Naive B cell (primary cell): ENCODE measurements around the gene NRP2. TPM values are rescaled to one million over a fixed set of nuclear protein-coding genes. Genes with fewer than 3 reads are reported as not detected.
A peak's percentile ranks its signal among the peaks of the same experiment; 100 is the strongest.

Experiments used
- ATAC-seq, 2 donors: fragments of 150-1000 bp; cut with Tn5 transposase; 2 replicates each; pipeline ENCODE4 v1.10.0; 2021; ENCODE audit warnings: low read depth in 2 of 2, mild to moderate bottlenecking in 2 of 2, moderate library complexity in 2 of 2
- DNase-seq: peaks from one replicate; pipeline ENCODE4 v3.0.0; 2022
- H3K27ac Mint-ChIP-seq, 6 donors: one replicate each; pipeline ENCODE4 v1.8.0; 2020 to 2022; ENCODE audit warnings: mild to moderate bottlenecking in 6 of 6, mixed read lengths in 6 of 6, moderate library complexity in 5 of 6, inconsistent platforms in 2 of 6
- H3K27me3 Mint-ChIP-seq, 3 donors: one replicate each; pipeline ENCODE4 v1.8.0; 2021 to 2022; ENCODE audit warnings: mixed read lengths in 3 of 3, mild to moderate bottlenecking in 1 of 3
- H3K36me3 Mint-ChIP-seq, 2 donors: one replicate each; pipeline ENCODE4 v1.8.0; 2020 to 2022; ENCODE audit warnings: mixed read lengths in 2 of 2, inconsistent platforms in 1 of 2, mild to moderate bottlenecking in 1 of 2
- H3K4me1 Mint-ChIP-seq, 3 donors: one replicate each; pipeline ENCODE4 v1.8.0; 2020 to 2022; ENCODE audit warnings: mixed read lengths in 3 of 3, inconsistent platforms in 1 of 3, mild to moderate bottlenecking in 1 of 3, moderate library complexity in 1 of 3
- H3K4me3 Mint-ChIP-seq, 8 donors: one replicate each; pipeline ENCODE4 v1.8.0; 2020 to 2022; ENCODE audit warnings: mild to moderate bottlenecking in 8 of 8, mixed read lengths in 8 of 8, moderate library complexity in 8 of 8, inconsistent platforms in 2 of 8
- H3K9me3 Mint-ChIP-seq, 7 donors: one replicate each; pipeline ENCODE4 v1.8.0; 2020 to 2022; ENCODE audit warnings: mixed read lengths in 7 of 7, mild to moderate bottlenecking in 5 of 7, inconsistent platforms in 2 of 7, moderate library complexity in 1 of 7
- polyA plus RNA-seq, 6 donors: library from polyadenylated mRNA; unstranded; fragments of 300-500 nt; fragmentation: Illumina TruSeq; gene quantifications; one replicate each; pipeline ENCODE4 v1.2.3, GENCODE V29; 2021; ENCODE audit warnings: low read depth in 6 of 6

NRP2 gene
- polyA plus RNA-seq, 6 donors from 2014 or later = 0.49 to 7.6 (median 2.0) TPM

- H3K36me3 Mint-ChIP-seq = no peaks in the 10 kb centered on the region
- no peak overlapping the region for H3K4me3 Mint-ChIP-seq
- no peak for DNase-seq
- peaks cover 4 to 11% (median 9%) of the 10 kb centered on the region in 3 donors for H3K4me1 Mint-ChIP-seq
- no peaks in the 10 kb centered on the region for H3K9me3 Mint-ChIP-seq
- H3K27me3 Mint-ChIP-seq = peaks cover 8 to 28% (median 26%) of the 10 kb centered on the region in 3 donors
- H3K27ac Mint-ChIP-seq = peak overlapping the region in 4 of 6 donors; percentile 19 to 91 (median 60)
- ATAC-seq = no peak
Measured at GRCh38 chr2:205764270-205764746, 82.0 kb downstream of the NRP2 start.

DNA sequence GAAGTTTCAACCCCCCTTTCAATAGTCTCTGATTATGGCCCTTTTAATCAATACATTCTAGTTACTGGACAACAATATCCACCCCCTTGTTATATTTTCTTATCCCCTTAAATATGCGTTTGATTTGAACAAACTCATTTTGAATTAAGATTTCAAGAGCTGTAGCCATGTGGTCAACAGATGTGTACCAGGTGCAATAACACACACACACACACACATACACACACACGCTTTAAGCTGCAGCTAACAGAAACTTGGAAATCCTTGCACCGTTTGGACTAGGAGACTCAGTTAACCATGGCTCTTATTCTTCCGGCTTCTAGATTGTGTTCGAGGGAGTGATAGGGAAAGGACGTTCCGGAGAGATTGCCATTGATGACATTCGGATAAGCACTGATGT lies 82.8 kb downstream of the NRP2 start:
- Mint-ChIP-seq H3K9me3 (no peaks in the 10 kb centered on the region), H3K27me3 (peaks cover 12 to 28% (median 26%) of the 10 kb centered on the region in 3 donors)

DNA sequence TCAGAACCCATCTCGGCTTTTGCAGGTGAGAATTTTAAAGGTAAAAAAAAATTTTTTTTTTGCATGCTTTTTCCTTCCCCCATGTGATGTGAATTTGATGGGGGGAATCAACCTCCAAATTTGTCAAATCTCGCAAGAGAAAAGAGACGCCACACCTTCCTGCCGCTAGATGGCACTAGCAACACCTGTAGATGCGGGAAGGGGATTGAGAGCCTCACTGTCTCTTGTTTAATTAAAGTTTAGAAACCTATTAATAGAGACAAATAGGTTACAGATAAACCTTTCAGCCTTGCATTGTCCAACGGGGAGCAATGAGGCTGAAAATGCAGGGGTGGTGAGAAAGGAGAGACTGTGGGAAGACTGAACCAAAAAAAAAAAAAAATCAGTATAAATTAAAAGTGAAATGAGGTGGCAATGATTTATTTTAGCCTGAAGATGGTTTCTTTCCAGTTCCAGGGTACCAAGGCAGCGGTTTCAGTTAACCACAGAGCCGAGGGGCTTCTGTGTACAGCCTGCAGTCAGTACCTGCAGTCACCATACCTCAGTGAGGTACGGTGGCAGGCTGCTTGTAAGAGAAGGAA lies 84.6 kb downstream of the NRP2 start:
- DNase-seq (peak; percentile 33), ATAC-seq (peak; percentile 27 to 51)
- no peaks in the 10 kb centered on the region for H3K9me3 Mint-ChIP-seq
- peaks cover 6 to 13% (median 9%) of the 10 kb centered on the region in 3 donors for H3K4me1 Mint-ChIP-seq
- peaks cover 16 to 31% (median 28%) of the 10 kb centered on the region in 3 donors for H3K27me3 Mint-ChIP-seq
- H3K4me3 Mint-ChIP-seq = no peak overlapping the region
- no peaks in the 10 kb centered on the region for H3K36me3 Mint-ChIP-seq
- peak overlapping the region in 1 of 6 donors; percentile 80 for H3K27ac Mint-ChIP-seq

More for the DNA sequence above, 82.8 kb downstream of the NRP2 start:
- no peak overlapping the region for H3K4me3 Mint-ChIP-seq
- DNase-seq (no peak), ATAC-seq (no peak)
- no peaks in the 10 kb centered on the region for H3K36me3 Mint-ChIP-seq
- peaks cover 4 to 11% (median 9%) of the 10 kb centered on the region in 3 donors for H3K4me1 Mint-ChIP-seq
- peak overlapping the region in 1 of 6 donors; percentile 28 for H3K27ac Mint-ChIP-seq

GRCh38 chr2:205767617-205768016 lies 85.3 kb downstream of the NRP2 start:
- Mint-ChIP-seq H3K36me3 (no peaks in the 10 kb centered on the region), H3K4me1 (peaks cover 6 to 13% (median 9%) of the 10 kb centered on the region in 3 donors), H3K9me3 (no peaks in the 10 kb centered on the region), H3K4me3 (no peak overlapping the region), H3K27ac (peak overlapping the region in 1 of 6 donors; percentile 54), H3K27me3 (peaks cover 16 to 31% (median 28%) of the 10 kb centered on the region in 3 donors)
- ATAC-seq (no peak), DNase-seq (no peak)

DNA sequence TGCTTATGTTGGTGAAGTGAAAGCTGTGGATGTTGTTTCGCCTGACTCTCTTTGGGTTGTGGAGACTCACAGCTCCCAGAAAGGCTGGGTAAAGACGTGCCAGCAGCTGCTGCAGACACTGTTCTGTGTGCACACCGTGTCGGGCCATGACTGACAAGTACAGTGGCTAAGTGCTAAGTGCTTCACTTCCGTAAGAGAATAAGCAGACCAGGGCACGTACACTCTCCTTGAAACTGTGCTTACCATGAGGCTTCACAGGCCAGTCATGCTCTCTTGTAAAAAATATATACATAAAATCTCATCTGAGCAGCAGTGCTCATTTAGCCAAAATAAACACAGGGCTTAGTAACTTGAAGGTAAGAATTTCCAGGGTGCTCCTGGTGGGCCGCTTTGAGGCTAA lies 86.0 kb downstream of the NRP2 start:
- peaks cover 19 to 33% (median 23%) of the 10 kb centered on the region in 3 donors for H3K27me3 Mint-ChIP-seq
- no peak overlapping the region for H3K27ac Mint-ChIP-seq
- no peak for ATAC-seq
- no peak for DNase-seq
- H3K36me3 Mint-ChIP-seq = peaks cover 0 to 4% of the 10 kb centered on the region in 2 donors
- peaks cover 6 to 13% (median 9%) of the 10 kb centered on the region in 3 donors for H3K4me1 Mint-ChIP-seq
- no peaks in the 10 kb centered on the region for H3K9me3 Mint-ChIP-seq
- H3K4me3 Mint-ChIP-seq = no peak overlapping the region

DNA sequence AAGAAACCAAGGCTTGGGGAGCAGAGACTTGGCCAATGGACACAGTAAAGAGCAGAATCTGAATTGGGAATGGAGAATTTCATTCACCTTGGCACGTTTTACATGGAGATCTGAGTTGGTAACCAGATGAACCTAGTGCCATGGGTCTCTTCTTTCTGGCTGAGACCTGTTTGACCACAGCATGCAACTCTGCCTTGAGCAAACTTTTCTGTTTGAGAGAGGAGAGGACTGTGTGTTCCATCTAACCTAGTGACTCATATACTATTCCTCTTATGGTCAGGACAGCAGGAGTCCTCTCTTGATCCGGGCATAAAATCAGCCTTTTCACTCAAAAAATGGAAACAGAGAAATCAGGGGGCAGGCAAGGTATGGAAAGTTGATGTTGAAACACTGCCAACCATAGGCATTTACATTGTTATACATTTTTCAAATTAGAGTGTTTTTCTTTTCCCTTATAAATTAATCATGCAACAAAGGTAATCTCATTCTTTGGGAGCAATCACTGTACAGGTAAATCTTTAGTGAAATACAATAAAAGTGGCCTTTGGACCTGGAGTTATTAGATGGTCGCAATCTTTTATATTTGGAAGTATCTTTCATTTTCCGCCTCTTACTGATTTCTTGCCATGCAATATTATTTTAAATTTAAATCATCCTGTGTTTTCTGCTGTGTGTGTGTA lies 86.7 kb downstream of the NRP2 start:
- Mint-ChIP-seq H3K36me3 (peaks cover 0 to 5% of the 10 kb centered on the region in 2 donors), H3K4me1 (peaks cover 6 to 11% (median 9%) of the 10 kb centered on the region in 3 donors), H3K27me3 (peaks cover 17 to 33% (median 17%) of the 10 kb centered on the region in 3 donors), H3K27ac (no peak overlapping the region), H3K9me3 (no peaks in the 10 kb centered on the region), H3K4me3 (no peak overlapping the region)
- ATAC-seq = no peak
- DNase-seq = no peak

- H3K36me3 Mint-ChIP-seq = peaks cover 0 to 5% of the 10 kb centered on the region in 2 donors
- no peak for DNase-seq
- no peak for ATAC-seq
- no peak overlapping the region for H3K27ac Mint-ChIP-seq
- no peak overlapping the region for H3K4me3 Mint-ChIP-seq
- H3K9me3 Mint-ChIP-seq = no peaks in the 10 kb centered on the region
- H3K4me1 Mint-ChIP-seq = peaks cover 6 to 9% (median 7%) of the 10 kb centered on the region in 3 donors
- H3K27me3 Mint-ChIP-seq = peaks cover 12 to 33% (median 14%) of the 10 kb centered on the region in 3 donors
Measured at GRCh38 chr2:205769495-205769850, 87.2 kb downstream of the NRP2 start.

GRCh38 chr2:205769879-205770278 lies 87.6 kb downstream of the NRP2 start:
- Mint-ChIP-seq H3K27ac (no peak overlapping the region), H3K9me3 (no peaks in the 10 kb centered on the region), H3K4me1 (peaks cover 6 to 9% (median 7%) of the 10 kb centered on the region in 3 donors), H3K27me3 (peaks cover 9 to 33% (median 14%) of the 10 kb centered on the region in 3 donors), H3K4me3 (no peak overlapping the region), H3K36me3 (peaks cover 0 to 5% of the 10 kb centered on the region in 2 donors)
- ATAC-seq (no peak), DNase-seq (no peak)

- Mint-ChIP-seq H3K27me3 (peaks cover 2 to 26% (median 14%) of the 10 kb centered on the region in 3 donors), H3K9me3 (no peaks in the 10 kb centered on the region), H3K27ac (no peak overlapping the region), H3K36me3 (peaks cover 0 to 5% of the 10 kb centered on the region in 2 donors), H3K4me3 (no peak overlapping the region), H3K4me1 (peaks cover 9 to 10% (median 9%) of the 10 kb centered on the region in 3 donors)
- ATAC-seq (no peak), DNase-seq (no peak)
Measured at GRCh38 chr2:205770577-205770976, 88.3 kb downstream of the NRP2 start.

DNA sequence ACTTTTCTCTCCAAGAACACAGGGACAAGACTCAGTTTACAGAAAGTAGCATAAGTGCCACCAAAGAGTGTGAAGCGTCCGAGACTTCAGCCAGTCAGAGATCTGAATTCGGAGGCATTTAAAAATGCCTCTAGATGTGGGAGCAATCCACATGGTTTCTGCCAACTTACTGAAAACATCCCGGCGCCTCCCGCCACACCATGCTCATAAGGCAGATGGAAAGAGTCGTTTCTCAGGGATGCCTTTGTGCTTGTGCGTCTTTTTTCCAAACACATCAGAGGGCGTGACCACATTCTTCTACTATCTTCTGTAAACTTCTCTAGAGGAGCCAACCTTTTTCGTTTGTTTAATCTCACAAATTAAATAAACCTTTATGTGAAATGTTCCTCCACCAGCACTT lies 88.7 kb downstream of the NRP2 start:
- Mint-ChIP-seq H3K9me3 (no peaks in the 10 kb centered on the region), H3K4me3 (no peak overlapping the region), H3K4me1 (peaks cover 9 to 10% (median 9%) of the 10 kb centered on the region in 3 donors), H3K27ac (no peak overlapping the region), H3K36me3 (peaks cover 0 to 5% of the 10 kb centered on the region in 2 donors), H3K27me3 (peaks cover 0 to 25% (median 14%) of the 10 kb centered on the region in 3 donors)
- ATAC-seq (no peak), DNase-seq (no peak)

DNA sequence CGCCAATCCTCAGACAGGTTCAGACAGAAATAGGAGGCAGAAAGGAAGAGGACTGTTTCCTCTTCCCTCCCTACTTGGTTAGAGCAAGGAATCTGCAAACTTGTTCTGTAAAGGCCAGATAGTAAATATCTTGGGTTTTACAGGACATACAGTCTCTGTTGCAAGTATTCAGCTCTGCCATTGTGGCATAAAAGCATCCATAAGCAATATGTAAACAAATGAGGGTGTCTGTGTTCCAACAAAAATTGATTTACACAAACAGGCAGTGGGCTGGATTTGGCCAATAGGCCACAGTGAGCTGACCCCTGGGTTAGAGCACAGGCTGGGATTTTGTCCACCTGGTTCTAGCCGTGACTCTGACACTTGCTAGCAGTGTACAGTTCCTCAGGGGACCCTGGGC lies 89.4 kb downstream of the NRP2 start:
- H3K4me1 Mint-ChIP-seq = peaks cover 5 to 13% (median 9%) of the 10 kb centered on the region in 3 donors
- H3K4me3 Mint-ChIP-seq = no peak overlapping the region
- no peak for ATAC-seq
- no peak for DNase-seq
- H3K36me3 Mint-ChIP-seq = peaks cover 5% of the 10 kb centered on the region in 2 donors
- H3K27ac Mint-ChIP-seq = no peak overlapping the region
- peaks cover 0 to 4% (median 0%) of the 10 kb centered on the region in 7 donors for H3K9me3 Mint-ChIP-seq
- H3K27me3 Mint-ChIP-seq = peaks cover 0 to 28% (median 14%) of the 10 kb centered on the region in 3 donors

- Mint-ChIP-seq H3K4me1 (peaks cover 0 to 10% (median 4%) of the 10 kb centered on the region in 3 donors), H3K27ac (no peak overlapping the region), H3K4me3 (no peak overlapping the region), H3K9me3 (peaks cover 0 to 6% (median 0%) of the 10 kb centered on the region in 7 donors), H3K27me3 (peaks cover 0 to 27% (median 14%) of the 10 kb centered on the region in 3 donors), H3K36me3 (peaks cover 5 to 7% of the 10 kb centered on the region in 2 donors)
- ATAC-seq = no peak
- no peak for DNase-seq
Measured at GRCh38 chr2:205772983-205773382, 90.7 kb downstream of the NRP2 start.

DNA sequence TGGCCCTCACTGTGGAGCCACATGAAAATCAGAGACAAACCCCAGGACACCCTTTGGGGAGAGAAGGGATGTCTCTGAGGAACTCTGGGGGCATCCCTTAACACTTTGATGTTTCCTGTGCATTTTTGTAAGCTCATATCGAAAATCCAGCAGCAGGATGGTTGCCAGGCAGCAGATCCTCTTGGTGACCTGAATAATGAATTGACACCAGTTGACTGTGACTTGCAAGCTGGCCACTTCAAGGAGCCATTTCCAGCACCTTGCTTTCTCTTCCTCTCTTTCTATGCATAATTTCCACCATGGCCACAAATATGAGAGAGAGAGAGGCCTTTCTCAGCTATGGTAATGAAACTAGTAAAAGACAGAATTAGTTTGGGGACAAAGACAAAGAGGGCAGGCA lies 91.7 kb downstream of the NRP2 start:
- H3K27ac Mint-ChIP-seq = no peak overlapping the region
- H3K27me3 Mint-ChIP-seq = peaks cover 0 to 27% (median 14%) of the 10 kb centered on the region in 3 donors
- peaks cover 5 to 7% of the 10 kb centered on the region in 2 donors for H3K36me3 Mint-ChIP-seq
- DNase-seq (no peak), ATAC-seq (no peak)
- peaks cover 0 to 10% (median 4%) of the 10 kb centered on the region in 3 donors for H3K4me1 Mint-ChIP-seq
- no peak overlapping the region for H3K4me3 Mint-ChIP-seq
- H3K9me3 Mint-ChIP-seq = peaks cover 0 to 6% (median 0%) of the 10 kb centered on the region in 7 donors
